Cardiac muscle cell (in vitro differentiated cells and primary cell): ENCODE results near the gene PTGER4. TPM values are rescaled to one million over a fixed set of nuclear protein-coding genes. Genes with fewer than 3 reads are reported as not detected.
"Not testable (repeated sequence)": the region's sequence is repeated elsewhere in the genome, so short reads cannot be mapped to it uniquely, and the experiment has no call there.

ENCODE experiments used
- DNase-seq, 2 donors: peaks; one replicate each; pipeline versions ENCODE4 v3.0.0 to v3.0.0-alpha.2; 2010 to 2017; ENCODE audit warnings: low read depth in 1 of 2, low spot score in 1 of 2
- H3K27ac ChIP-seq: fragments of 200-600 bp; sonication (generic); 2 replicates; pipeline ENCODE4 v1.5.1; 2016
- H3K27me3 ChIP-seq: fragments of 200-600 bp; sonication (generic); 2 replicates; pipeline ENCODE4 v1.6.0; 2016; ENCODE audit warnings: control low read depth
- H3K36me3 ChIP-seq: fragments of 200-600 bp; sonication (generic); 2 replicates; pipeline ENCODE4 v1.5.1; 2016; ENCODE audit warnings: control low read depth
- H3K4me1 ChIP-seq: fragments of 200-600 bp; sonication (generic); 2 replicates; pipeline ENCODE4 v1.8.1; 2017; ENCODE audit warnings: low read depth, mild to moderate bottlenecking, mixed run types
- H3K4me3 ChIP-seq: fragments of 200-600 bp; sonication (generic); 2 replicates; pipeline ENCODE4 v1.5.1; 2016; ENCODE audit warnings: mild to moderate bottlenecking
- H3K9me3 ChIP-seq: fragments of 200-600 bp; sonication (generic); 2 replicates; pipeline ENCODE4 v1.5.1; 2017; ENCODE audit warnings: low read depth, mild to moderate bottlenecking, control low read depth
- polyA plus RNA-seq: library from polyadenylated mRNA; unstranded; fragments of >200 nt; fragmentation: Nextera tagmentation; extraction: Ambion mirVana; gene quantifications from 2 replicates; pipeline ENCODE4 v1.2.1, GENCODE V29; 2016
- total RNA-seq: library from RNA; depleted of rRNA; stranded (reverse); fragments of >200 nt; gene quantifications from 2 replicates; pipeline ENCODE4 v1.2.3, GENCODE V29; 2016
- TF ChIP-seq, protein P1 (sequence below): IDR thresholded peaks from 2 replicates; pipeline ENCODE4 v1.5.1; 2012; ENCODE audit warnings: low read depth, mild to moderate bottlenecking, low read length

PTGER4 gene
- total and polyA plus RNA-seq, 2 experiments from 2014 or later: 0.28 to 0.42 TPM

DNA sequence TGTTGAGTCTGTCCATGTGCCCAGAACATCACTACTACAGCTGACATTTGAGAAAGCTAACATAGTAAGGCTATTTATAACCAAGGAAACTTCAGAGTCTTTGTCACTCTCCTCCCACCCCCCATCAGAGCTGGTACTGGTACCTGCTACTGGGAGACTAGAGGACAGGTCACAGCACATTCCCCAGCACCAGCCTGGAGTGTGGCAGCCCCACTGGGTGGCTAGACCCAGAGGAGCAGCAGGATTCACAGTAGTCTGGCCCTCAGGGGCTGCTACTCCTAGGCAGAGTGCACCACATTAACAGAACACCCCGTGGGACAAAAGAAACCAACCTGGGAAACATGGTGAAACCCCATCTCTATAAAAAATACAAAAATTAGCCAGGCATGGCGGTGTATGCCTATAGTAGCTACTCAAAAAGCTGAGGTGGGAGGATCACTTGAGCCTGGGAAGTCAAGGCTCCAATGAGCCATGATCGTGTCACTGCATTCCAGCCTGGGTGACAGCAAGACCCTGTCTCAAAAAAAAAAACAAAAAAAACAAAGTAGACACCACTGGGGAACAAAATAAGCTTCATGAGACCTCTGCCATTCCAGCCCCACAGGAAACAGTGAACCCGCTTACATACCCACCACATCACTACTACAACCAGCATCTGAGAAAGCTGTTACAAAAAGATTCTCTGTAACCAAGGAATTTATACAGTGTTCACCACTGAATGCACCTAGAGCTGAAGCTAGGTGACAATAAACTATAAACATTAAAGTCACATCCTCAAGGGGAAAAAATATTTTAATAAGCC lies 26.3 kb upstream of the PTGER4 start:
- no peak overlapping the region for H3K27ac ChIP-seq
- no peak for DNase-seq
- TF ChIP-seq, protein P1, sequence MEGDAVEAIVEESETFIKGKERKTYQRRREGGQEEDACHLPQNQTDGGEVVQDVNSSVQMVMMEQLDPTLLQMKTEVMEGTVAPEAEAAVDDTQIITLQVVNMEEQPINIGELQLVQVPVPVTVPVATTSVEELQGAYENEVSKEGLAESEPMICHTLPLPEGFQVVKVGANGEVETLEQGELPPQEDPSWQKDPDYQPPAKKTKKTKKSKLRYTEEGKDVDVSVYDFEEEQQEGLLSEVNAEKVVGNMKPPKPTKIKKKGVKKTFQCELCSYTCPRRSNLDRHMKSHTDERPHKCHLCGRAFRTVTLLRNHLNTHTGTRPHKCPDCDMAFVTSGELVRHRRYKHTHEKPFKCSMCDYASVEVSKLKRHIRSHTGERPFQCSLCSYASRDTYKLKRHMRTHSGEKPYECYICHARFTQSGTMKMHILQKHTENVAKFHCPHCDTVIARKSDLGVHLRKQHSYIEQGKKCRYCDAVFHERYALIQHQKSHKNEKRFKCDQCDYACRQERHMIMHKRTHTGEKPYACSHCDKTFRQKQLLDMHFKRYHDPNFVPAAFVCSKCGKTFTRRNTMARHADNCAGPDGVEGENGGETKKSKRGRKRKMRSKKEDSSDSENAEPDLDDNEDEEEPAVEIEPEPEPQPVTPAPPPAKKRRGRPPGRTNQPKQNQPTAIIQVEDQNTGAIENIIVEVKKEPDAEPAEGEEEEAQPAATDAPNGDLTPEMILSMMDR: no peak
- H3K36me3 ChIP-seq: no peaks in the 10 kb centered on the region
- H3K27me3 ChIP-seq: no peaks in the 10 kb centered on the region
- H3K4me3 ChIP-seq: no peak overlapping the region
- H3K4me1 ChIP-seq: no peaks in the 10 kb centered on the region
- no peaks in the 10 kb centered on the region for H3K9me3 ChIP-seq

DNA sequence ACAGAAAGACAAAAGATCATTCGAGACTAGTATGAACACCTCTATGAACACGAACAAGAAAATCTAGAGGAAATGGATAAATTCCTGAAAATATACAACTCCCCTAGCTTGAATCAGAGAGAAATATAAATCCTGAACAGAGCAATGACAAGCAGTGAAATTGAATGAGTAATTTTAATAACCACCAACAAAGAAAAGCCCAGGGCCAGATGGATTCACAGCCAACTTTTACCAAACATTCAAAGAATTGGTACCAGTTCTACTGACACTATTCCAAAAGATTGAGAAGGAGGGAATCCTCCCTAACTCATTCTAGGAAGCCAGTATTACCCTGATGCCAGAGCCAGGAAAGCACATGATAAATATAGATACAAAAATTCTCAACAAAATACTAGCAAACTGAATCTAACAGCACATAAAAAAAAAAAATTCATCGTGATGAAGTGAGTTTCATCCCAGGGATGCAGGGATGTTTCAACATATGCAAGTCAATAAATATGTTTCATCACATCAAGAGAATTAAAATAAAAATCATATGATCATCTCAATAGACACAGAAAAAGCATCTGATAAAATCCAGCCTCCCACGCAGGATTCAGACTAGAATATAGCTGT lies 25.2 kb upstream of the PTGER4 start:
- Histone ChIP-seq H3K27ac (no peak overlapping the region), H3K36me3 (no peaks in the 10 kb centered on the region)
- TF ChIP-seq, protein P1: no peak

GRCh38 chr5:40655138-40655537 lies 24.6 kb upstream of the PTGER4 start:
- Histone ChIP-seq H3K36me3 (no peaks in the 10 kb centered on the region), H3K4me1 (no peaks in the 10 kb centered on the region), H3K27ac (no peak overlapping the region), H3K4me3 (no peak overlapping the region), H3K9me3 (no peaks in the 10 kb centered on the region), H3K27me3 (no peaks in the 10 kb centered on the region)
- DNase-seq: no peak
- TF ChIP-seq, protein P1: no peak

More for the DNA sequence above, 25.2 kb upstream of the PTGER4 start:
- Histone ChIP-seq H3K9me3 (no peaks in the 10 kb centered on the region), H3K4me1 (no peaks in the 10 kb centered on the region), H3K27me3 (no peaks in the 10 kb centered on the region), H3K4me3 (no peak overlapping the region)
- no peak for DNase-seq

DNA sequence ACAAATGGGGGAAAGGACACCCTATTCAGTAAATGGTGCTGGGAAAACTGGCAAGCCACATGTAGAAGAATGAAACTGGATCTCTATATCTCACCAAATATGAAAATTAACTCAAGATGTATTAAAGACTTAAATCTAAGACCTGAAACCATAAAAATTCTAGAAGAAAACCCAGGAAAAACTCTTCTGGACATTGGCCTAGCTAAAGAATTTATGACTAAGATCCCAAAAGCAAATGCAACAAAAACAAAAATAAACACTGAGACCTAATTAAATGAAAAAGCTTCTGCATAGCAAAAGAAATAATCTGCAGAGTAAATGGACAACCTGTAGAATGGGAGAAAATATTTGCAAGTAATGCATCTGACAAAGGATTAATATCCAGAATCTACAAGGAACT lies 23.6 kb upstream of the PTGER4 start:
- H3K27me3 ChIP-seq, H3K4me1 ChIP-seq, H3K27ac ChIP-seq, H3K4me3 ChIP-seq, H3K9me3 ChIP-seq, H3K36me3 ChIP-seq, DNase-seq: not testable (repeated sequence)

DNA sequence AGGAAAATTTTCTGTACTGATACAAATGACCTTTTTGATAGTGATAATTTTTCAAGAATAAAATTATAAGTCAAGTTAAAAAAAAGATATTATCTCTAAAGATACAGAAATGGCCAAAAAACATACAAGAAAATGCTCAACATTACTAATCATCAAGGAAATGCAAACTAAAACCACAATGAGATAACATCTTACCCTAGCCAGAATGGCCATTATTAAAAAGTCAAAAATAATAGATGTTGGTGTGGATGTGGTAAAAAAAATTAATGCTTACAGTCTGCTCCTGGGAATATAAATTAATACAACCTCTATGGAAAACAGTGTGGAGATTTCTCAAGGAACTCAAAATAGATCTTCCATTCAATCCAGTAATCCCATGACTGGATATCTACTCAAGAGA lies 22.9 kb upstream of the PTGER4 start:
- TF ChIP-seq, protein P1: no peak
- no peak overlapping the region for H3K4me3 ChIP-seq
- no peak for DNase-seq
- no peak overlapping the region for H3K27ac ChIP-seq
- no peaks in the 10 kb centered on the region for H3K36me3 ChIP-seq
- no peaks in the 10 kb centered on the region for H3K4me1 ChIP-seq
- no peaks in the 10 kb centered on the region for H3K9me3 ChIP-seq
- H3K27me3 ChIP-seq: no peaks in the 10 kb centered on the region

GRCh38 chr5:40660751-40661150 lies 19.0 kb upstream of the PTGER4 start:
- TF ChIP-seq, protein P1: no peak
- Histone ChIP-seq H3K9me3 (no peaks in the 10 kb centered on the region), H3K4me3 (no peak overlapping the region), H3K4me1 (no peaks in the 10 kb centered on the region), H3K27me3 (no peaks in the 10 kb centered on the region), H3K27ac (no peak overlapping the region), H3K36me3 (no peaks in the 10 kb centered on the region)
- DNase-seq: no peak
